Keratinocyte (primary cell): ENCODE results near the gene MARCHF2. TPM values are rescaled to one million over a fixed set of nuclear protein-coding genes. Genes with fewer than 3 reads are reported as not detected.

Source experiments
- DNase-seq: peaks from one replicate; pipeline ENCODE4 v3.0.0-alpha.2; 2011; ENCODE audit warnings: low read depth, missing footprints, low spot score
- FAIRE-seq: peaks from 2 replicates; lab custom pipeline; 2011; peaks lifted over from hg19 to GRCh38; lab: Jason Lieb, UNC
- H2AFZ ChIP-seq: 2 replicates; pipeline ENCODE4 v1.6.0; 2012; ENCODE audit warnings: low read length, control low read depth, inconsistent platforms; ENCODE audit not compliant: control insufficient read depth
- H3K27ac ChIP-seq: 2 replicates; pipeline ENCODE4 v1.5.1; 2011; ENCODE audit warnings: low read length; ENCODE audit not compliant: control insufficient read depth, insufficient read depth
- H3K27me3 ChIP-seq: 3 replicates; pipeline ENCODE4 v1.6.0; 2011; ENCODE audit warnings: low read length; ENCODE audit not compliant: control insufficient read depth, insufficient read depth; ENCODE audit errors: extremely low read depth
- H3K36me3 ChIP-seq, 2 experiments: 2 replicates in 1 of 2; 3 replicates in 1 of 2; pipeline ENCODE4 v1.5.1; 2011; ENCODE audit warnings: low read length in 2 of 2, mild to moderate bottlenecking in 1 of 2; ENCODE audit not compliant: control insufficient read depth in 2 of 2, insufficient read depth in 2 of 2; ENCODE audit errors: extremely low read depth in 1 of 2
- H3K4me1 ChIP-seq: 3 replicates; pipeline ENCODE4 v1.5.1; 2011; ENCODE audit warnings: low read length; ENCODE audit not compliant: control insufficient read depth, insufficient read depth; ENCODE audit errors: extremely low read depth
- H3K4me2 ChIP-seq: 3 replicates; pipeline ENCODE4 v1.6.0; 2011; ENCODE audit warnings: low read depth, low read length; ENCODE audit not compliant: control insufficient read depth, insufficient read depth; ENCODE audit errors: extremely low read depth
- H3K4me3 ChIP-seq, 3 experiments: fragments of 200-600 bp in 1 of 3; sonication (generic) in 1 of 3; 2 replicates in 2 of 3; 3 replicates in 1 of 3; pipeline ENCODE4 v1.5.1; 2011 to 2016; ENCODE audit warnings: low read length in 3 of 3, mild to moderate bottlenecking in 3 of 3, control low read depth in 2 of 3, inconsistent platforms in 1 of 3, low read depth in 1 of 3, mixed read lengths in 1 of 3, mixed run types in 1 of 3, moderate library complexity in 1 of 3; ENCODE audit not compliant: control insufficient read depth in 2 of 3, insufficient read depth in 2 of 3; ENCODE audit errors: extremely low read depth in 1 of 3
- H3K79me2 ChIP-seq: 2 replicates; pipeline ENCODE4 v1.6.0; 2012; ENCODE audit warnings: low read length; ENCODE audit not compliant: control insufficient read depth, insufficient read depth
- H3K9ac ChIP-seq: 3 replicates; pipeline ENCODE4 v1.6.0; 2011; ENCODE audit warnings: low read length; ENCODE audit not compliant: control insufficient read depth, insufficient read depth; ENCODE audit errors: extremely low read depth
- H3K9me1 ChIP-seq: 3 replicates; pipeline ENCODE4 v1.6.0; 2011; ENCODE audit warnings: low read length; ENCODE audit not compliant: control insufficient read depth, insufficient read depth; ENCODE audit errors: extremely low read depth
- H3K9me3 ChIP-seq: 2 replicates; pipeline ENCODE4 v1.5.1; 2012; ENCODE audit warnings: low read depth, low read length; ENCODE audit not compliant: control insufficient read depth
- H4K20me1 ChIP-seq: 3 replicates; pipeline ENCODE4 v1.6.0; 2011; ENCODE audit warnings: low read length; ENCODE audit not compliant: control insufficient read depth, insufficient read depth; ENCODE audit errors: extremely low read depth
- EZH2 ChIP-seq: IDR thresholded peaks from one replicate; pipeline ENCODE4 v1.6.1; 2012; ENCODE audit warnings: inconsistent platforms, mild to moderate bottlenecking, low read length, moderate library complexity
- dilution Hi-C: fragments of 300-500 bp; cut with MboI; formaldehyde crosslinking; loops from one replicate; pipeline ENCODE4 v1.7.0; 2020; ENCODE audit warnings: low sequenced_read_pairs; ENCODE audit not compliant: extremely low pct_ligation_motif_present
- polyA plus RNA-seq, 5 experiments: library from polyadenylated mRNA; depleted of rRNA in 3 of 5; stranded (reverse) in 3 of 5; stranded (forward) in 1 of 5; unstranded in 1 of 5; fragments of >200 nt; gene quantifications; 1 replicate in 1 of 5; 2 replicates in 3 of 5; 3 replicates in 1 of 5; pipeline versions ENCODE4 v1.2.1 to v1.2.3, GENCODE V29; 2011 to 2012; ENCODE audit warnings: missing spikeins in 2 of 5, low read depth in 1 of 5, low replicate concordance in 1 of 5
- TF ChIP-seq, protein P1 (sequence below), 3 experiments: IDR thresholded peaks in 1 of 3; conservative IDR thresholded peaks in 1 of 3; optimal IDR thresholded peaks in 1 of 3; 2 replicates in 2 of 3; 3 replicates in 1 of 3; pipeline versions ENCODE3 to v1.5.1; 2011; ENCODE audit warnings: low read length in 3 of 3, mild to moderate bottlenecking in 3 of 3, moderate library complexity in 2 of 3, control low read depth in 1 of 3, inconsistent platforms in 1 of 3; ENCODE audit not compliant: insufficient read depth in 2 of 3; ENCODE audit errors: extremely low read depth in 1 of 3

The MARCHF2 gene
- polyA plus RNA-seq, 1 donor (not counting 4 experiments of a cell fraction or from before 2014, with no cell fraction given), result 13.7 TPM

DNA sequence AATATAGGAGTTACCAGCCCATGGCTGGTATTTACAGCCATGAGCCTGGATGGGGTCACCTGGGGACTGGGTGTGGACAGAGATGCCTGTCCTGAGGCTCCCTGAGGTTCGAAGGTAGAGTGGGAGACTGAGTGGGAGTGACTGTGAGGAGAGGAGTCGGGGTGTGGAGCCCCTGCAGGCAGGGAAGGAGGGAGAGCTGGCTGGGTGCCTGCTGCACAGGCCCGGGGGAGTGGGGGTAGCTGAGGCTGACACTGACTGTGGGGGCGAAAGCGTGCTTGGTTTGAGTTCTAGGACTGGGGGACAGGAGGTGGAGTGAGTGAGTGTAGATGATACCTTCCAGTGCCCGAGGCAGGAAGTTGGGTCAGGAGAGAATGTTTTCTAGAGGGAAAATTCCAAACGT lies 15.8 kb upstream of the MARCHF2 start:
- peaks cover 4% of the 10 kb centered on the region for H3K9me1 ChIP-seq
- DNase-seq, result no peak
- H3K4me1 ChIP-seq, result peaks cover 34% of the 10 kb centered on the region
- H3K27me3 ChIP-seq, result no peaks in the 10 kb centered on the region
- peak overlapping the region; percentile 51 for H3K9ac ChIP-seq
- H3K4me2 ChIP-seq, result peak overlapping the region; percentile 79
- dilution Hi-C loops, result no loop called here
- H3K36me3 ChIP-seq, result peaks cover 0 to 9% of the 10 kb centered on the region in 2 experiments
- H3K79me2 ChIP-seq, result peaks cover 46% of the 10 kb centered on the region
- peak overlapping the region; percentile 10 for H3K27ac ChIP-seq
- peak; percentile 89 for FAIRE-seq
- no peak overlapping the region for H2AFZ ChIP-seq
- H4K20me1 ChIP-seq, result peaks cover 5% of the 10 kb centered on the region
- H3K4me3 ChIP-seq, result peak overlapping the region in 2 of 3 experiments; percentile 7 to 14
- no peak for TF ChIP-seq EZH2
- TF ChIP-seq, protein P1, sequence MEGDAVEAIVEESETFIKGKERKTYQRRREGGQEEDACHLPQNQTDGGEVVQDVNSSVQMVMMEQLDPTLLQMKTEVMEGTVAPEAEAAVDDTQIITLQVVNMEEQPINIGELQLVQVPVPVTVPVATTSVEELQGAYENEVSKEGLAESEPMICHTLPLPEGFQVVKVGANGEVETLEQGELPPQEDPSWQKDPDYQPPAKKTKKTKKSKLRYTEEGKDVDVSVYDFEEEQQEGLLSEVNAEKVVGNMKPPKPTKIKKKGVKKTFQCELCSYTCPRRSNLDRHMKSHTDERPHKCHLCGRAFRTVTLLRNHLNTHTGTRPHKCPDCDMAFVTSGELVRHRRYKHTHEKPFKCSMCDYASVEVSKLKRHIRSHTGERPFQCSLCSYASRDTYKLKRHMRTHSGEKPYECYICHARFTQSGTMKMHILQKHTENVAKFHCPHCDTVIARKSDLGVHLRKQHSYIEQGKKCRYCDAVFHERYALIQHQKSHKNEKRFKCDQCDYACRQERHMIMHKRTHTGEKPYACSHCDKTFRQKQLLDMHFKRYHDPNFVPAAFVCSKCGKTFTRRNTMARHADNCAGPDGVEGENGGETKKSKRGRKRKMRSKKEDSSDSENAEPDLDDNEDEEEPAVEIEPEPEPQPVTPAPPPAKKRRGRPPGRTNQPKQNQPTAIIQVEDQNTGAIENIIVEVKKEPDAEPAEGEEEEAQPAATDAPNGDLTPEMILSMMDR (optimal IDR thresholded peaks at IDR 0.05 in 1 of 3, IDR thresholded peaks at IDR 0.05 in 1 of 3, conservative IDR thresholded peaks at IDR 0.05 in 1 of 3; ENCODE audit: extremely low read depth in 1 of 3, insufficient read depth in 2 of 3, low read length in 3 of 3), result no peak
- no peaks in the 10 kb centered on the region for H3K9me3 ChIP-seq

DNA sequence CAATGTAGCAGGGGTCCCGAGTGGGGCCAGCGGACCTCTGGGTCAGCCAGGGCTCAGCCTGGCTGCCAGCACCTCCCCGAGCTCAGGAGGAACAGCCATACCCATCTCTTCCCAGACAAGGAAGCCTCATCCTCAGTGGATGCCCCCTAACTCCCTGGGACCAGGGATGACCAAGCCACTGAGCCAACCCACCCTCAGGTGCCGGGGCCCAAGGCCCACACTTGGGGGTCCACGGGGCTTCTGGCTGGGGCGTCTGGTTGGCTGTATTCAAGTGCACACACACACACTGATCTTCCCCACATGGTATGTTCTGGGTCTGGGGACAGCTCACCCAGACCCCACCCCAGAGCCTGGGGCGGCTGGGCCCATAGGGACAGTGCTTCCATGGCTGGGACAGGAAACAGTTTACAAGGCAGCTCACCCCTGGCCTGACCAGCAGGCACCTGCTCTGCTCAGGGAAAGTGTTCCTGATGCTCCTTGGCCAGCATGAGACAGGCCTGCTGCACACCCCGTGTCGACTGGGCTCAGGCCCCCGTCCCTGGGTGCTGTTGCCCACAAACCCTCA lies 15.3 kb upstream of the MARCHF2 start:
- Histone ChIP-seq H3K9ac (no peak overlapping the region), H3K27me3 (no peaks in the 10 kb centered on the region), H2AFZ (no peak overlapping the region), H3K36me3 (peaks cover 0 to 9% of the 10 kb centered on the region in 2 experiments), H3K79me2 (peaks cover 46% of the 10 kb centered on the region), H3K4me3 (no peak overlapping the region), H3K4me2 (peak overlapping the region; percentile 79), H3K9me1 (peaks cover 4% of the 10 kb centered on the region), H4K20me1 (peaks cover 5% of the 10 kb centered on the region), H3K4me1 (peaks cover 36% of the 10 kb centered on the region), H3K9me3 (no peaks in the 10 kb centered on the region), H3K27ac (peak overlapping the region; percentile 10)
- FAIRE-seq (no peak), DNase-seq (no peak)
- no peak for TF ChIP-seq EZH2
- TF ChIP-seq, protein P1 (optimal IDR thresholded peaks at IDR 0.05 in 1 of 3, IDR thresholded peaks at IDR 0.05 in 1 of 3, conservative IDR thresholded peaks at IDR 0.05 in 1 of 3; ENCODE audit: extremely low read depth in 1 of 3, insufficient read depth in 2 of 3, low read length in 3 of 3), result no peak
- dilution Hi-C loops, result no loop called here
